Measurements from ENCODE around the gene AHSP.
"Not testable (repeated sequence)": the region's sequence is repeated elsewhere in the genome, so short reads cannot be mapped to it uniquely, and the experiment has no call there.

Gene AHSP

GRCh38 chr16:31501226-31501965 is 26.3 kb upstream of the AHSP start:
- ATAC-seq (no peak), DNase-seq (no peak)

- ATAC-seq (no peak), DNase-seq (no peak)
Observed at GRCh38 chr16:31501966-31502348, 25.7 kb upstream of the AHSP start.

- no peak for ATAC-seq
Observed at GRCh38 chr16:31502981-31503380, 24.7 kb upstream of the AHSP start.

GRCh38 chr16:31503555-31503954 is 24.1 kb upstream of the AHSP start:
- not testable (repeated sequence) for ATAC-seq, DNase-seq

More at GRCh38 chr16:31502981-31503380, 24.7 kb upstream of the AHSP start:
- no peak for DNase-seq

GRCh38 chr16:31504159-31504558 is 23.5 kb upstream of the AHSP start:
- DNase-seq (no peak), ATAC-seq (no peak)

GRCh38 chr16:31505483-31505882 is 22.2 kb upstream of the AHSP start:
- DNase-seq = no peak
- ATAC-seq = peak; percentile 49

- no peak for DNase-seq
Observed at GRCh38 chr16:31507617-31507928, 20.1 kb upstream of the AHSP start.

GRCh38 chr16:31507929-31508705 is 19.6 kb upstream of the AHSP start, which contains the start of gene RUSF1:
TSS of gene RUSF1 (minus strand) at chr16:31508391. CDS start at chr16:31508373, 18 bp downstream.
- DNase-seq (peak; percentile 90), ATAC-seq (peak; percentile 91)

More at GRCh38 chr16:31507617-31507928, 20.1 kb upstream of the AHSP start:
- ATAC-seq = peak; percentile 4

GRCh38 chr16:31508706-31509195 is 18.9 kb upstream of the AHSP start:
- no peak for DNase-seq
- ATAC-seq = no peak

GRCh38 chr16:31513126-31513525 is 14.6 kb upstream of the AHSP start:
- ATAC-seq (no peak), DNase-seq (no peak)

- ATAC-seq = no peak
- DNase-seq = no peak
Observed at GRCh38 chr16:31513884-31514283, 13.8 kb upstream of the AHSP start.

GRCh38 chr16:31517800-31518402 is 9.8 kb upstream of the AHSP start:
- DNase-seq (no peak), ATAC-seq (no peak)

GRCh38 chr16:31519759-31520431 is 7.8 kb upstream of the AHSP start:
- DNase-seq = no peak
- no peak for ATAC-seq

GRCh38 chr16:31521368-31521767 is 6.3 kb upstream of the AHSP start:
- DNase-seq = no peak
- ATAC-seq = peak; percentile 69

- no peak for DNase-seq
- no peak for ATAC-seq
Observed at GRCh38 chr16:31522071-31522470, 5.6 kb upstream of the AHSP start.

- not testable (repeated sequence) for ATAC-seq, DNase-seq
Observed at GRCh38 chr16:31523768-31524167, 3.9 kb upstream of the AHSP start.

GRCh38 chr16:31525113-31525512 is 2.6 kb upstream of the AHSP start:
- ATAC-seq (no peak), DNase-seq (no peak)

GRCh38 chr16:31528523-31529107 is 915 bp downstream of the AHSP start:
- no peak for DNase-seq
- peak; percentile 14 for ATAC-seq

GRCh38 chr16:31529108-31529936 is 1.6 kb downstream of the AHSP start:
- ATAC-seq (no peak), DNase-seq (no peak)

GRCh38 chr16:31529937-31530312 is 2.2 kb downstream of the AHSP start:
- ATAC-seq = no peak
- DNase-seq = no peak

- no peak for ATAC-seq
Observed at GRCh38 chr16:31530405-31530804, 2.7 kb downstream of the AHSP start.

More at GRCh38 chr16:31530405-31530804, 2.7 kb downstream of the AHSP start:
- no peak for DNase-seq
